ENCODE results near the gene SAMD9L. TPM values are rescaled to one million over a fixed set of nuclear protein-coding genes. Genes with fewer than 3 reads are reported as not detected.
"Not testable (repeated sequence)": the region's sequence is repeated elsewhere in the genome, so short reads cannot be mapped to it uniquely, and the experiment has no call there.

SAMD9L gene
- total RNA-seq, 2 donors from 2014 or later: 7.2 to 10.7 TPM

- intact Hi-C loops (cut with DNase I): no loop called here
- Histone ChIP-seq H3K27ac (no peak overlapping the region), H3K4me3 (no peak overlapping the region), H3K9ac (ENCODE audit: low read depth in 2 of 2, low read length in 2 of 2) (no peak overlapping the region), H3K36me3 (peaks cover 3% of the 10 kb centered on the region), H3K9me3 (no peaks in the 10 kb centered on the region), H3K27me3 (no peaks in the 10 kb centered on the region), H3K4me1 (no peaks in the 10 kb centered on the region)
- no peak for TF ChIP-seq CTCF (IDR thresholded peaks at IDR 0.05)
- DNase-seq: no peak
Observed at GRCh38 chr7:93138576-93138975, 9.6 kb downstream of the SAMD9L start.

- Histone ChIP-seq H3K4me3 (no peak overlapping the region), H3K36me3 (peaks cover 3% of the 10 kb centered on the region), H3K27me3 (no peaks in the 10 kb centered on the region), H3K27ac (no peak overlapping the region), H3K9me3 (no peaks in the 10 kb centered on the region), H3K9ac (ENCODE audit: low read depth in 2 of 2, low read length in 2 of 2) (no peak overlapping the region), H3K4me1 (no peaks in the 10 kb centered on the region)
- TF ChIP-seq CTCF (IDR thresholded peaks at IDR 0.05): no peak
- intact Hi-C loops (cut with DNase I): no loop called here
- DNase-seq: no peak
Observed at GRCh38 chr7:93133005-93133404, 15.2 kb downstream of the SAMD9L start.

GRCh38 chr7:93132216-93132615 is 16.0 kb downstream of the SAMD9L start:
- Histone ChIP-seq H3K27ac (no peak overlapping the region), H3K27me3 (no peaks in the 10 kb centered on the region), H3K9ac (ENCODE audit: low read depth in 2 of 2, low read length in 2 of 2) (no peak overlapping the region), H3K4me3 (no peak overlapping the region), H3K9me3 (no peaks in the 10 kb centered on the region), H3K4me1 (no peaks in the 10 kb centered on the region), H3K36me3 (peaks cover 3% of the 10 kb centered on the region)
- TF ChIP-seq CTCF (IDR thresholded peaks at IDR 0.05): no peak
- no peak for DNase-seq
- intact Hi-C loops (cut with DNase I): no loop called here

GRCh38 chr7:93126954-93127353 is 21.2 kb downstream of the SAMD9L start:
- intact Hi-C loops (cut with DNase I); H3K27me3 ChIP-seq; H3K9me3 ChIP-seq; H3K4me1 ChIP-seq; DNase-seq; H3K4me3 ChIP-seq; H3K36me3 ChIP-seq; H3K9ac ChIP-seq (ENCODE audit: low read depth in 2 of 2, low read length in 2 of 2); H3K27ac ChIP-seq: not testable (repeated sequence)

GRCh38 chr7:93123532-93123931 is 24.7 kb downstream of the SAMD9L start:
- H3K27me3 ChIP-seq; H3K9me3 ChIP-seq; H3K9ac ChIP-seq (ENCODE audit: low read depth in 2 of 2, low read length in 2 of 2); H3K4me1 ChIP-seq; H3K27ac ChIP-seq; H3K36me3 ChIP-seq; intact Hi-C loops (cut with DNase I); H3K4me3 ChIP-seq; DNase-seq: not testable (repeated sequence)

- H3K36me3 ChIP-seq: no peaks in the 10 kb centered on the region
- H3K4me3 ChIP-seq: no peak overlapping the region
- no peak for TF ChIP-seq CTCF (IDR thresholded peaks at IDR 0.05)
- H3K9me3 ChIP-seq: no peaks in the 10 kb centered on the region
- DNase-seq: no peak
- intact Hi-C loops (cut with DNase I): no loop called here
- H3K27ac ChIP-seq: peak overlapping the region; percentile 43
- H3K4me1 ChIP-seq: no peaks in the 10 kb centered on the region
- H3K27me3 ChIP-seq: no peaks in the 10 kb centered on the region
- no peak overlapping the region for H3K9ac ChIP-seq (ENCODE audit: low read depth in 2 of 2, low read length in 2 of 2)
Observed at GRCh38 chr7:93120592-93121549, 27.3 kb downstream of the SAMD9L start.
